GM12878 (cell line): Measurements from ENCODE around the gene CRTC1. TPM values are rescaled to one million over a fixed set of nuclear protein-coding genes. Genes with fewer than 3 reads are reported as not detected.

ENCODE experiments used
- ATAC-seq: fragments of 200-7000 bp; cut with Tn5 transposase; 3 replicates; pipeline ENCODE4 v1.9.1; 2020; ENCODE audit warnings: mild to moderate bottlenecking, moderate library complexity
- BruUV-seq: library from RNA; stranded (reverse); fragments of 400-500 nt; replicated peaks from 2 replicates; lab custom pipeline; 2021; lab: Mats Ljungman, UMichigan
- CTCF ChIA-PET: fragments of 300-600 bp; sonication (Branson Sonifier 250); formaldehyde crosslinking; extraction: SDS; loops from one replicate; lab custom pipeline; 2021; ENCODE audit warnings: inconsistent platforms; lab: Yijun Ruan, JAX
- POLR2A ChIA-PET: fragments of 350-600 bp; formaldehyde crosslinking; extraction: SDS; loops from one replicate; lab custom pipeline; 2021; ENCODE audit warnings: inconsistent platforms; lab: Charles Lee
- RAD21 ChIA-PET: fragments of 300-600 bp; sonication (Branson Sonifier 250); formaldehyde crosslinking; loops from one replicate; lab custom pipeline; 2023; ENCODE audit warnings: antibody characterized with exemption; ENCODE audit not compliant: unreplicated experiment; lab: Charles Lee
- SMC1A ChIA-PET: fragments of 300-600 bp; sonication (Branson Sonifier 250); formaldehyde crosslinking; loops from one replicate; lab custom pipeline; 2023; ENCODE audit not compliant: unreplicated experiment, uncharacterized antibody; lab: Charles Lee
- DNase-seq: peaks from one replicate; pipeline ENCODE4 v3.0.0-alpha.2; 2011; ENCODE audit warnings: low read depth, low spot score
- FAIRE-seq: peaks from 3 replicates; lab custom pipeline; 2011; peaks lifted over from hg19 to GRCh38; lab: Jason Lieb, UNC
- H2AFZ ChIP-seq: 2 replicates; pipeline ENCODE4 v1.6.0; 2011; ENCODE audit warnings: low read depth, low read length, control low read depth; ENCODE audit not compliant: control insufficient read depth
- H3K27ac ChIP-seq: 2 replicates; pipeline ENCODE4 v1.5.1; 2011; ENCODE audit warnings: control low read depth; ENCODE audit not compliant: control insufficient read depth, insufficient read depth
- H3K27me3 ChIP-seq, 2 experiments: replicated peaks in 1 of 2; 2 replicates each; pipeline versions ENCODE4 v1.6.0 to v1.6.1; 2011; ENCODE audit warnings: low read length in 1 of 2; ENCODE audit not compliant: control insufficient read depth in 2 of 2, insufficient read depth in 2 of 2
- H3K36me3 ChIP-seq, 2 experiments: 2 replicates each; pipeline ENCODE4 v1.5.1; 2011; ENCODE audit warnings: low read length in 1 of 2; ENCODE audit not compliant: control insufficient read depth in 2 of 2, insufficient read depth in 2 of 2
- H3K4me1 ChIP-seq: 2 replicates; pipeline ENCODE4 v1.6.1; 2011; ENCODE audit warnings: mild to moderate bottlenecking, low read length, moderate library complexity, mixed read lengths; ENCODE audit not compliant: control insufficient read depth, insufficient read depth
- H3K4me2 ChIP-seq: 2 replicates; pipeline ENCODE4 v1.6.0; 2011; ENCODE audit warnings: control low read depth; ENCODE audit not compliant: control insufficient read depth, insufficient read depth
- H3K4me3 ChIP-seq: fragments of 200-600 bp; sonication (generic); 2 replicates; pipeline ENCODE4 v1.5.1; 2016
- H3K79me2 ChIP-seq: 2 replicates; pipeline ENCODE4 v1.6.0; 2011; ENCODE audit warnings: low read length; ENCODE audit not compliant: control insufficient read depth, insufficient read depth
- H3K9ac ChIP-seq: 2 replicates; pipeline ENCODE4 v1.8.0; 2011; ENCODE audit warnings: low read length, control low read depth, mixed read lengths; ENCODE audit not compliant: control insufficient read depth, insufficient read depth
- H3K9me3 ChIP-seq: replicated peaks from 3 replicates; pipeline ENCODE4 v1.5.1; 2011; ENCODE audit warnings: mild to moderate bottlenecking, low read length; ENCODE audit not compliant: control insufficient read depth, insufficient read depth
- H4K20me1 ChIP-seq: 2 replicates; pipeline ENCODE4 v1.6.0; 2011; ENCODE audit not compliant: control insufficient read depth, insufficient read depth
- GABPA ChIP-seq: IDR thresholded peaks from 2 replicates; pipeline ENCODE4 v1.6.1; 2014; ENCODE audit warnings: antibody characterized with exemption, low read depth, mild to moderate bottlenecking, inconsistent platforms
- KDM1A ChIP-seq: fragments of 200-600 bp; sonication (generic); IDR thresholded peaks from 2 replicates; pipeline ENCODE4 v1.6.1; 2016; ENCODE audit warnings: borderline replicate concordance
- MEF2B ChIP-seq: fragments of 450-650 bp; IDR thresholded peaks from 2 replicates; pipeline ENCODE4 v1.6.1; 2018; ENCODE audit warnings: mild to moderate bottlenecking, moderate library complexity; ENCODE audit not compliant: partially characterized antibody, poor library complexity, severe bottlenecking
- MYC ChIP-seq: IDR thresholded peaks from 2 replicates; pipeline ENCODE4 v1.6.1; 2011; ENCODE audit warnings: mild to moderate bottlenecking, low read length, moderate library complexity, inconsistent platforms; ENCODE audit not compliant: insufficient read depth, insufficient replicate concordance, insufficient read length, severe bottlenecking
- NRF1 ChIP-seq: conservative IDR thresholded peaks from 2 replicates; pipeline ENCODE4 v1.6.1; 2011; ENCODE audit warnings: mild to moderate bottlenecking, low read depth, low read length, improper control_type of control experiment
- POLR2AphosphoS5 ChIP-seq: IDR thresholded peaks from 2 replicates; pipeline ENCODE4 v1.6.1; 2011; ENCODE audit warnings: mild to moderate bottlenecking, low read length, inconsistent platforms
- RB1 ChIP-seq: fragments of 450-650 bp; formaldehyde crosslinking; IDR thresholded peaks from 2 replicates; pipeline ENCODE4 v1.6.1; 2017; ENCODE audit warnings: mild to moderate bottlenecking, borderline replicate concordance
- WGBS: methylation state at CpG from one replicate; pipeline ENCODE4 v1.1.6; 2016; ENCODE audit warnings: low lambda C conversion rate; ENCODE audit not compliant: insufficient replicate concordance, insufficient coverage; ENCODE audit errors: missing lambda C conversion rate; 5-methylcytosine and 5-hydroxymethylcytosine counted together
- in situ Hi-C: fragments of 300-500 bp; cut with MboI; formaldehyde crosslinking; loops from 9 replicates; pipeline ENCODE4 v1.14.3; 2018; ENCODE audit warnings: mixed read lengths
- intact Hi-C: fragments of 100-400 bp; cut with micrococcal nuclease; formaldehyde crosslinking; loops from one replicate; pipeline ENCODE4 v1.14.2; 2022; ENCODE audit not compliant: unreplicated experiment
- polyA plus RNA-seq, 11 experiments: library from polyadenylated mRNA; depleted of rRNA in 4 of 11; unstranded in 6 of 11; stranded (reverse) in 5 of 11; fragments of >200 nt; fragmentation: Nextera tagmentation in 4 of 11; fragmentation: Illumina TruSeq in 1 of 11; extraction: Ambion mirVana in 4 of 11; extraction: Trizol in 1 of 11; gene quantifications; 1 replicate in 1 of 11; 2 replicates in 10 of 11; pipeline versions ENCODE4 v1.2.1 to v1.2.3, GENCODE V29; 2011 to 2016; ENCODE audit warnings: inconsistent platforms in 2 of 11, missing spikeins in 2 of 11, low read depth in 1 of 11
- total RNA-seq, 4 experiments: library from RNA; depleted of rRNA in 3 of 4; stranded (reverse); fragments of >200 nt in 3 of 4; fragmentation: Illumina TruSeq in 1 of 4; extraction: Trizol in 1 of 4; gene quantifications; 2 replicates each; pipeline versions ENCODE4 v1.2.1 to v1.2.3, GENCODE V29; 2013 to 2021
- TF ChIP-seq, protein P1 (sequence below): fragments of 450-650 bp; formaldehyde crosslinking; IDR thresholded peaks from 2 replicates; pipeline ENCODE4 v1.5.0; 2022; ENCODE audit warnings: mild to moderate bottlenecking, missing genetic modification characterization
- TF ChIP-seq, protein P2 (sequence below): fragments of 450-650 bp; IDR thresholded peaks from 2 replicates; pipeline ENCODE4 v1.6.1; 2016; ENCODE audit warnings: mild to moderate bottlenecking, moderate library complexity, borderline replicate concordance
- TF ChIP-seq, protein P3 (sequence below): IDR thresholded peaks from 2 replicates; pipeline ENCODE4 v1.6.1; 2011; ENCODE audit warnings: borderline replicate concordance, low read depth, mild to moderate bottlenecking, moderate library complexity, low read length; ENCODE audit not compliant: insufficient read depth, poor library complexity, severe bottlenecking

CRTC1 gene
- total and polyA plus RNA-seq, 10 of the 15 experiments (the other 5 are each of a cell fraction or from before 2014, with no cell fraction given): 0.02 to 4.6 (median 1.1) TPM; not detected in 1

DNA sequence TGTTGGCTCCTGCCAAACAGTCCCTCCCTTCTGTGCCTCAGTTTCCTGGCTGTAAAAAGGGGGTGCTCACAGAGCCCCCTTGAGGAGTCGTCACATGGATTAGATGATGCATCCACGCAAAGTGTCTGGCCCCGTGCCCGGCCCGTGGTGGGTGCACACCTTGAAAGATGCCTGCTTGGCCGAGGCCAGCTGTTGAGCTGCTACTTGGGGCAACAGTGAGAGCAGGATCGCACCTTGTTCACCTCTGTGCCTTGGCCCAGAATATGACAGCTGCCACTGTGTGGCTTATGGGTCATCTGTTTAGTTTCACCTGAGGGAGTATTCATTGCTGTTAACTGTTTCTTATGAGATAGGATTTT, 17.7 kb downstream of the CRTC1 start (continued):
- TF ChIP-seq, protein P1, sequence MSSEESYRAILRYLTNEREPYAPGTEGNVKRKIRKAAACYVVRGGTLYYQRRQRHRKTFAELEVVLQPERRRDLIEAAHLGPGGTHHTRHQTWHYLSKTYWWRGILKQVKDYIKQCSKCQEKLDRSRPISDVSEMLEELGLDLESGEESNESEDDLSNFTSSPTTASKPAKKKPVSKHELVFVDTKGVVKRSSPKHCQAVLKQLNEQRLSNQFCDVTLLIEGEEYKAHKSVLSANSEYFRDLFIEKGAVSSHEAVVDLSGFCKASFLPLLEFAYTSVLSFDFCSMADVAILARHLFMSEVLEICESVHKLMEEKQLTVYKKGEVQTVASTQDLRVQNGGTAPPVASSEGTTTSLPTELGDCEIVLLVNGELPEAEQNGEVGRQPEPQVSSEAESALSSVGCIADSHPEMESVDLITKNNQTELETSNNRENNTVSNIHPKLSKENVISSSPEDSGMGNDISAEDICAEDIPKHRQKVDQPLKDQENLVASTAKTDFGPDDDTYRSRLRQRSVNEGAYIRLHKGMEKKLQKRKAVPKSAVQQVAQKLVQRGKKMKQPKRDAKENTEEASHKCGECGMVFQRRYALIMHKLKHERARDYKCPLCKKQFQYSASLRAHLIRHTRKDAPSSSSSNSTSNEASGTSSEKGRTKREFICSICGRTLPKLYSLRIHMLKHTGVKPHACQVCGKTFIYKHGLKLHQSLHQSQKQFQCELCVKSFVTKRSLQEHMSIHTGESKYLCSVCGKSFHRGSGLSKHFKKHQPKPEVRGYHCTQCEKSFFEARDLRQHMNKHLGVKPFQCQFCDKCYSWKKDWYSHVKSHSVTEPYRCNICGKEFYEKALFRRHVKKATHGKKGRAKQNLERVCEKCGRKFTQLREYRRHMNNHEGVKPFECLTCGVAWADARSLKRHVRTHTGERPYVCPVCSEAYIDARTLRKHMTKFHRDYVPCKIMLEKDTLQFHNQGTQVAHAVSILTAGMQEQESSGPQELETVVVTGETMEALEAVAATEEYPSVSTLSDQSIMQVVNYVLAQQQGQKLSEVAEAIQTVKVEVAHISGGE (CRISPR knock-in tag): no peak
- TF ChIP-seq, protein P2, sequence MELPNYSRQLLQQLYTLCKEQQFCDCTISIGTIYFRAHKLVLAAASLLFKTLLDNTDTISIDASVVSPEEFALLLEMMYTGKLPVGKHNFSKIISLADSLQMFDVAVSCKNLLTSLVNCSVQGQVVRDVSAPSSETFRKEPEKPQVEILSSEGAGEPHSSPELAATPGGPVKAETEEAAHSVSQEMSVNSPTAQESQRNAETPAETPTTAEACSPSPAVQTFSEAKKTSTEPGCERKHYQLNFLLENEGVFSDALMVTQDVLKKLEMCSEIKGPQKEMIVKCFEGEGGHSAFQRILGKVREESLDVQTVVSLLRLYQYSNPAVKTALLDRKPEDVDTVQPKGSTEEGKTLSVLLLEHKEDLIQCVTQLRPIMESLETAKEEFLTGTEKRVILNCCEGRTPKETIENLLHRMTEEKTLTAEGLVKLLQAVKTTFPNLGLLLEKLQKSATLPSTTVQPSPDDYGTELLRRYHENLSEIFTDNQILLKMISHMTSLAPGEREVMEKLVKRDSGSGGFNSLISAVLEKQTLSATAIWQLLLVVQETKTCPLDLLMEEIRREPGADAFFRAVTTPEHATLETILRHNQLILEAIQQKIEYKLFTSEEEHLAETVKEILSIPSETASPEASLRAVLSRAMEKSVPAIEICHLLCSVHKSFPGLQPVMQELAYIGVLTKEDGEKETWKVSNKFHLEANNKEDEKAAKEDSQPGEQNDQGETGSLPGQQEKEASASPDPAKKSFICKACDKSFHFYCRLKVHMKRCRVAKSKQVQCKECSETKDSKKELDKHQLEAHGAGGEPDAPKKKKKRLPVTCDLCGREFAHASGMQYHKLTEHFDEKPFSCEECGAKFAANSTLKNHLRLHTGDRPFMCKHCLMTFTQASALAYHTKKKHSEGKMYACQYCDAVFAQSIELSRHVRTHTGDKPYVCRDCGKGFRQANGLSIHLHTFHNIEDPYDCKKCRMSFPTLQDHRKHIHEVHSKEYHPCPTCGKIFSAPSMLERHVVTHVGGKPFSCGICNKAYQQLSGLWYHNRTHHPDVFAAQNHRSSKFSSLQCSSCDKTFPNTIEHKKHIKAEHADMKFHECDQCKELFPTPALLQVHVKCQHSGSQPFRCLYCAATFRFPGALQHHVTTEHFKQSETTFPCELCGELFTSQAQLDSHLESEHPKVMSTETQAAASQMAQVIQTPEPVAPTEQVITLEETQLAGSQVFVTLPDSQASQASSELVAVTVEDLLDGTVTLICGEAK: no peak
- no peak for TF ChIP-seq KDM1A
- TF ChIP-seq, all 136 proteins: peak for 0

DNA sequence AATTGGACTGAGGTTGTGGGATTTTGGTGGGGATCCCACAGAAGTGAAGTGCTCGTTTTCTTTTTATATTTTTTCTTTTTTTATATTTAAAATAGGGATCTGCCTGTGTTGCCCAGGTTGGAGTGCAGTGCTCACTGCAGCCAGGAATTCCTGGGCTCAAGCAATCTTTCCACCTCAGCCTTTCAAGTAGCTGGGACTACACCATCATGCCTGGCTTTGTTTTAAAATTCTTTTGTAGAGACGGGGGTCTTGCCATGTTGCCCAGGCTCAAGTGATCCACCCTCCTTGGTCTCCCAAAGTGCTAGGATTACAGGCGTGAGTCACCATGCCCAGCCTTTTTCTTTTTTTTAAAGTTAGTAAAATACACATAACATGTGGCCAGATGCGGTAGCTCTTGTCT, 20.6 kb downstream of the CRTC1 start:
- no peaks in the 10 kb centered on the region for H3K9me3 ChIP-seq
- BruUV-seq: no TSS peak
- no peak overlapping the region for H3K9ac ChIP-seq
- no peaks in the 10 kb centered on the region for H3K79me2 ChIP-seq
- ATAC-seq (no peak), FAIRE-seq (no peak), DNase-seq (no peak)
- H3K27me3 ChIP-seq: no peaks in the 10 kb centered on the region
- H4K20me1 ChIP-seq: no peaks in the 10 kb centered on the region
- H2AFZ ChIP-seq: no peak overlapping the region
- ChIA-PET SMC1A (no interaction called here), POLR2A (no interaction called here), RAD21 (no interaction called here), CTCF (no interaction called here)
- WGBS: 47% methylated on average over 4 of the region's 4 CpGs
- no peak overlapping the region for H3K27ac ChIP-seq
- H3K4me3 ChIP-seq: no peak overlapping the region
- peaks cover 22% of the 10 kb centered on the region for H3K4me1 ChIP-seq
- in situ Hi-C loops: no loop called here
- intact Hi-C loops: no loop called here
- no peaks in the 10 kb centered on the region for H3K36me3 ChIP-seq
- H3K4me2 ChIP-seq: no peak overlapping the region
- TF ChIP-seq GABPA: no peak
- TF ChIP-seq NRF1: no peak
- no peak for TF ChIP-seq RB1
- no peak for TF ChIP-seq MEF2B
- TF ChIP-seq MYC: no peak
- no peak for TF ChIP-seq POLR2AphosphoS5
- TF ChIP-seq, protein P3, sequence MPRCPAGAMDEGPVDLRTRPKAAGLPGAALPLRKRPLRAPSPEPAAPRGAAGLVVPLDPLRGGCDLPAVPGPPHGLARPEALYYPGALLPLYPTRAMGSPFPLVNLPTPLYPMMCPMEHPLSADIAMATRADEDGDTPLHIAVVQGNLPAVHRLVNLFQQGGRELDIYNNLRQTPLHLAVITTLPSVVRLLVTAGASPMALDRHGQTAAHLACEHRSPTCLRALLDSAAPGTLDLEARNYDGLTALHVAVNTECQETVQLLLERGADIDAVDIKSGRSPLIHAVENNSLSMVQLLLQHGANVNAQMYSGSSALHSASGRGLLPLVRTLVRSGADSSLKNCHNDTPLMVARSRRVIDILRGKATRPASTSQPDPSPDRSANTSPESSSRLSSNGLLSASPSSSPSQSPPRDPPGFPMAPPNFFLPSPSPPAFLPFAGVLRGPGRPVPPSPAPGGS: no peak
